Liver (tissue), 9 donors: ENCODE data around the gene ZNF775. TPM values are rescaled to one million over a fixed set of nuclear protein-coding genes. Genes with fewer than 3 reads are reported as not detected.

Source experiments
- DNase-seq: peaks from one replicate; pipeline ENCODE4 v3.0.0-alpha.2; 2017; ENCODE audit warnings: low spot score
- H3K27ac ChIP-seq, 2 donors: one replicate each; pipeline ENCODE4 v1.7.0; 2013; ENCODE audit warnings: inconsistent platforms in 2 of 2, low read length in 2 of 2, control low read depth in 1 of 2, low read depth in 1 of 2, mild to moderate bottlenecking in 1 of 2
- H3K27me3 ChIP-seq, 4 donors: one replicate each; pipeline versions ENCODE4 v1.6.1 to v1.7.0; 2013; ENCODE audit warnings: low read length in 3 of 4, inconsistent platforms in 1 of 4, mild to moderate bottlenecking in 1 of 4, moderate library complexity in 1 of 4; ENCODE audit not compliant: control insufficient read depth in 4 of 4, insufficient read depth in 4 of 4
- H3K36me3 ChIP-seq, 4 donors: one replicate each; pipeline versions ENCODE4 v1.6.1 to v1.7.0; 2013; ENCODE audit warnings: low read length in 3 of 4, mild to moderate bottlenecking in 3 of 4, low read depth in 1 of 4, moderate library complexity in 1 of 4; ENCODE audit not compliant: control insufficient read depth in 4 of 4, insufficient read depth in 3 of 4
- H3K4me1 ChIP-seq, 4 donors: one replicate each; pipeline versions ENCODE4 v1.6.1 to v1.7.0; 2013; ENCODE audit warnings: low read length in 3 of 4, mild to moderate bottlenecking in 3 of 4, moderate library complexity in 1 of 4; ENCODE audit not compliant: control insufficient read depth in 4 of 4, insufficient read depth in 4 of 4
- H3K4me3 ChIP-seq, 3 donors: one replicate each; pipeline versions ENCODE4 v1.6.1 to v1.7.0; 2013; ENCODE audit warnings: low read length in 3 of 3, control low read depth in 1 of 3, low read depth in 1 of 3, mild to moderate bottlenecking in 1 of 3
- H3K9ac ChIP-seq, 2 donors: one replicate each; pipeline ENCODE4 v1.7.0; 2013; ENCODE audit warnings: low read length in 2 of 2, mild to moderate bottlenecking in 2 of 2, moderate library complexity in 2 of 2, control low read depth in 1 of 2, low read depth in 1 of 2
- H3K9me3 ChIP-seq, 4 donors: one replicate each; pipeline versions ENCODE4 v1.6.1 to v1.7.0; 2013; ENCODE audit warnings: low read length in 3 of 4; ENCODE audit not compliant: control insufficient read depth in 4 of 4
- ATF3 ChIP-seq: IDR thresholded peaks from 2 replicates; pipeline ENCODE4 v1.6.1; 2016; ENCODE audit warnings: antibody characterized with exemption
- FOXA1 ChIP-seq: IDR thresholded peaks from 2 replicates; pipeline ENCODE4 v1.6.1; 2016; ENCODE audit warnings: antibody characterized with exemption
- FOXA2 ChIP-seq: IDR thresholded peaks from 2 replicates; pipeline ENCODE4 v1.6.1; 2016; ENCODE audit warnings: antibody characterized with exemption
- GABPA ChIP-seq, 2 donors: IDR thresholded peaks in 1 of 2; conservative IDR thresholded peaks in 1 of 2; 2 replicates each; pipeline ENCODE4 v1.6.1; 2016; ENCODE audit warnings: antibody characterized with exemption in 2 of 2, mild to moderate bottlenecking in 1 of 2, moderate library complexity in 1 of 2
- HNF4A ChIP-seq, 2 donors: conservative IDR thresholded peaks; 2 replicates each; pipeline ENCODE4 v1.6.1; 2016; ENCODE audit warnings: antibody characterized with exemption in 2 of 2, mild to moderate bottlenecking in 2 of 2
- HNF4G ChIP-seq: IDR thresholded peaks from 2 replicates; pipeline ENCODE4 v1.6.1; 2016; ENCODE audit warnings: antibody characterized with exemption
- JUND ChIP-seq, 2 donors: IDR thresholded peaks; 2 replicates each; pipeline ENCODE4 v1.6.1; 2016; ENCODE audit warnings: antibody characterized with exemption in 2 of 2
- MAX ChIP-seq: IDR thresholded peaks from 2 replicates; pipeline ENCODE4 v1.6.1; 2016; ENCODE audit warnings: antibody characterized with exemption
- NR2F2 ChIP-seq: IDR thresholded peaks from 2 replicates; pipeline ENCODE4 v1.6.1; 2016; ENCODE audit warnings: antibody characterized with exemption
- RAD21 ChIP-seq, 2 donors: IDR thresholded peaks; 2 replicates each; pipeline ENCODE4 v1.6.1; 2016; ENCODE audit warnings: antibody characterized with exemption in 2 of 2, mild to moderate bottlenecking in 2 of 2
- REST ChIP-seq: IDR thresholded peaks from 2 replicates; pipeline ENCODE4 v1.6.1; 2016; ENCODE audit warnings: antibody characterized with exemption, mild to moderate bottlenecking
- RXRA ChIP-seq, 2 donors: IDR thresholded peaks; 2 replicates each; pipeline ENCODE4 v1.6.1; 2017 to 2018; ENCODE audit warnings: antibody characterized with exemption in 2 of 2, mild to moderate bottlenecking in 1 of 2
- SP1 ChIP-seq: IDR thresholded peaks from 2 replicates; pipeline ENCODE4 v1.6.1; 2018; ENCODE audit warnings: antibody characterized with exemption, mild to moderate bottlenecking
- TAF1 ChIP-seq: conservative IDR thresholded peaks from 2 replicates; pipeline ENCODE4 v1.6.1; 2016; ENCODE audit warnings: antibody characterized with exemption, mild to moderate bottlenecking
- WGBS: extraction: QIAGEN DNeasy Blood & Tissue Kit; methylation state at CpG from one replicate; pipeline ENCODE4 v1.1.7; 2013; 5-methylcytosine and 5-hydroxymethylcytosine counted together
- polyA plus RNA-seq, 2 donors: library from polyadenylated mRNA; stranded (reverse) in 1 of 2; unstranded in 1 of 2; fragments of 200-250 nt in 1 of 2; fragments of >200 nt in 1 of 2; fragmentation: Nextera tagmentation in 1 of 2; extraction: Ambion mirVana in 1 of 2; gene quantifications; one replicate each; pipeline versions ENCODE4 v1.2.1 to v1.2.3, GENCODE V29; 2013 to 2015
- total RNA-seq, 2 donors: library from RNA; depleted of rRNA; stranded (reverse); fragments of >200 nt; gene quantifications; one replicate each; pipeline ENCODE4 v1.2.3, GENCODE V29; 2014
- TF ChIP-seq, protein P1 (sequence below): fragments of 150-350 bp; IDR thresholded peaks from 2 replicates; pipeline ENCODE4 v1.5.1; 2017; ENCODE audit warnings: improper control_type of control experiment, low read depth, low read length; ENCODE audit not compliant: missing input control
- TF ChIP-seq, protein P2 (sequence below): IDR thresholded peaks from 2 replicates; pipeline ENCODE4 v1.6.1; 2016; ENCODE audit warnings: antibody characterized with exemption
- donor health status: healthy.
- donor health status: healthy.
- donor health status: healthy.
- donor health status: healthy.
- donor health status: healthy.

ZNF775 gene
- total and polyA plus RNA-seq, 4 donors, result 0.08 to 3.1 (median 0.52) TPM

GRCh38 chr7:150358988-150359621, 20.0 kb upstream of the ZNF775 start:
- no peak overlapping the region for H3K4me3 ChIP-seq
- H3K36me3 ChIP-seq, result no peaks in the 10 kb centered on the region
- no peak overlapping the region for H3K27ac ChIP-seq
- WGBS, result 95% methylated on average over 4 of the region's 4 CpGs
- H3K27me3 ChIP-seq, result no peaks in the 10 kb centered on the region
- peaks cover 0 to 26% (median 18%) of the 10 kb centered on the region in 4 donors for H3K4me1 ChIP-seq
- DNase-seq, result no peak
- no peak for TF ChIP-seq GABPA (IDR thresholded peaks at IDR 0.05 in 1 of 2, conservative IDR thresholded peaks at IDR 0.05 in 1 of 2)
- TF ChIP-seq SP1, result no peak
- no peak for TF ChIP-seq RXRA (IDR thresholded peaks at IDR 0.05)
- TF ChIP-seq FOXA1, result no peak
- TF ChIP-seq, protein P1, sequence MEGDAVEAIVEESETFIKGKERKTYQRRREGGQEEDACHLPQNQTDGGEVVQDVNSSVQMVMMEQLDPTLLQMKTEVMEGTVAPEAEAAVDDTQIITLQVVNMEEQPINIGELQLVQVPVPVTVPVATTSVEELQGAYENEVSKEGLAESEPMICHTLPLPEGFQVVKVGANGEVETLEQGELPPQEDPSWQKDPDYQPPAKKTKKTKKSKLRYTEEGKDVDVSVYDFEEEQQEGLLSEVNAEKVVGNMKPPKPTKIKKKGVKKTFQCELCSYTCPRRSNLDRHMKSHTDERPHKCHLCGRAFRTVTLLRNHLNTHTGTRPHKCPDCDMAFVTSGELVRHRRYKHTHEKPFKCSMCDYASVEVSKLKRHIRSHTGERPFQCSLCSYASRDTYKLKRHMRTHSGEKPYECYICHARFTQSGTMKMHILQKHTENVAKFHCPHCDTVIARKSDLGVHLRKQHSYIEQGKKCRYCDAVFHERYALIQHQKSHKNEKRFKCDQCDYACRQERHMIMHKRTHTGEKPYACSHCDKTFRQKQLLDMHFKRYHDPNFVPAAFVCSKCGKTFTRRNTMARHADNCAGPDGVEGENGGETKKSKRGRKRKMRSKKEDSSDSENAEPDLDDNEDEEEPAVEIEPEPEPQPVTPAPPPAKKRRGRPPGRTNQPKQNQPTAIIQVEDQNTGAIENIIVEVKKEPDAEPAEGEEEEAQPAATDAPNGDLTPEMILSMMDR, result no peak
- TF ChIP-seq JUND (IDR thresholded peaks at IDR 0.05), result no peak
- TF ChIP-seq, protein P2, sequence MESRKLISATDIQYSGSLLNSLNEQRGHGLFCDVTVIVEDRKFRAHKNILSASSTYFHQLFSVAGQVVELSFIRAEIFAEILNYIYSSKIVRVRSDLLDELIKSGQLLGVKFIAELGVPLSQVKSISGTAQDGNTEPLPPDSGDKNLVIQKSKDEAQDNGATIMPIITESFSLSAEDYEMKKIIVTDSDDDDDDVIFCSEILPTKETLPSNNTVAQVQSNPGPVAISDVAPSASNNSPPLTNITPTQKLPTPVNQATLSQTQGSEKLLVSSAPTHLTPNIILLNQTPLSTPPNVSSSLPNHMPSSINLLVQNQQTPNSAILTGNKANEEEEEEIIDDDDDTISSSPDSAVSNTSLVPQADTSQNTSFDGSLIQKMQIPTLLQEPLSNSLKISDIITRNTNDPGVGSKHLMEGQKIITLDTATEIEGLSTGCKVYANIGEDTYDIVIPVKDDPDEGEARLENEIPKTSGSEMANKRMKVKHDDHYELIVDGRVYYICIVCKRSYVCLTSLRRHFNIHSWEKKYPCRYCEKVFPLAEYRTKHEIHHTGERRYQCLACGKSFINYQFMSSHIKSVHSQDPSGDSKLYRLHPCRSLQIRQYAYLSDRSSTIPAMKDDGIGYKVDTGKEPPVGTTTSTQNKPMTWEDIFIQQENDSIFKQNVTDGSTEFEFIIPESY, result no peak
- TF ChIP-seq TAF1, result no peak
- TF ChIP-seq FOXA2, result no peak
- TF ChIP-seq NR2F2, result no peak
- no peak for TF ChIP-seq ATF3
- no peak for TF ChIP-seq MAX
- TF ChIP-seq RAD21 (IDR thresholded peaks at IDR 0.05), result no peak
- TF ChIP-seq HNF4G, result no peak
- TF ChIP-seq REST, result no peak
- TF ChIP-seq HNF4A (conservative IDR thresholded peaks at IDR 0.05), result no peak
- H3K9me3 ChIP-seq, result no peaks in the 10 kb centered on the region
- no peak overlapping the region for H3K9ac ChIP-seq
